DMS153 (cell line): ENCODE measurements around the gene CPZ.
"Not testable (repeated sequence)": the region's sequence is repeated elsewhere in the genome, so short reads cannot be mapped to it uniquely, and the experiment has no call there.

Experiments used
- DNase-seq: peaks from one replicate; lab custom pipeline; 2025; lab: John Stamatoyannopoulos, UW

Gene CPZ

DNA sequence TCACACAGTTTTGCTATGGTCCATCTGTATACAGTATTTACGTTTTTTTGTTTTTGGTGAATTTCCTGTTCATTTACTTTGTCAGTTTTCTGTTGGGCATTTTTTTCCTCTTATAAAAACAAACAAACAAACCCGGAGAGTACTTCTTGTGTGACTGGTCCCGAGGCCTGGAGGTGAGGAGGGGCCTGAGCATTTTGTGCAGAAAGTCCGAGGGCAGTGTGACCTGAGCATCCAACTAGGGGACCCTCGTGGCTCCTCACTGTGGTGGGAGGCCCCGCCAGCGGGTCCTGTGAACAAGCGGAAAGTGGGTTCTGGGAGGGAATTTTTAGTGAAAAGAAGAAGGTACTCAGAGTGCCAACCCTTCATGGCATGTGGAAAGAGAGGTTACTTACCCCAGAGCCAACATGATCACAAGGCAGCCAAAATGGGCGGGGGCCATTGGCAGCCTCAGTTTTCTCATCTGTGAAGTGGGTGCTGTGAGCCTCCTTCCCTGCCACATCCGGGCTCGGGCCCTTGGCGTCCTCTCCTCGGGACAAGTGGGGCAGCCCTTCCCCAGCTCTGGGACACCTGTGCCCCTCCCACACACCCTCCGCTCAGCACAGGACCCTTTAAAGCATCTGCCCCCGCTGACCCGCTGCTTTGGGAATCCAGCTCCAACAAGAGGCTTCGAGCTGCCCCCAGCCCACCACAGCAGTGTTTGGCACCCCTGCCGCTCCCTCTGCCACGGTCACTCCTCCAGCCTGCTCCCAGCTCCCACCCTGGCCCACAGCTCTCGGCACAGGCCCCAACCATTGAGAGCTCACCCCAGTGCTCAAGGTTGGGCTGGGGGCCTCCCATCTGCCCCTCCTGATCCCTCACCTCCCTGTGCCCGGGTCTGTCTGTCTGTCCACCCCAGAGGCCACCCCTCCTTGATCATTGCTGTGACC, 35.2 kb upstream of the CPZ start:
- DNase-seq: no peak

DNA sequence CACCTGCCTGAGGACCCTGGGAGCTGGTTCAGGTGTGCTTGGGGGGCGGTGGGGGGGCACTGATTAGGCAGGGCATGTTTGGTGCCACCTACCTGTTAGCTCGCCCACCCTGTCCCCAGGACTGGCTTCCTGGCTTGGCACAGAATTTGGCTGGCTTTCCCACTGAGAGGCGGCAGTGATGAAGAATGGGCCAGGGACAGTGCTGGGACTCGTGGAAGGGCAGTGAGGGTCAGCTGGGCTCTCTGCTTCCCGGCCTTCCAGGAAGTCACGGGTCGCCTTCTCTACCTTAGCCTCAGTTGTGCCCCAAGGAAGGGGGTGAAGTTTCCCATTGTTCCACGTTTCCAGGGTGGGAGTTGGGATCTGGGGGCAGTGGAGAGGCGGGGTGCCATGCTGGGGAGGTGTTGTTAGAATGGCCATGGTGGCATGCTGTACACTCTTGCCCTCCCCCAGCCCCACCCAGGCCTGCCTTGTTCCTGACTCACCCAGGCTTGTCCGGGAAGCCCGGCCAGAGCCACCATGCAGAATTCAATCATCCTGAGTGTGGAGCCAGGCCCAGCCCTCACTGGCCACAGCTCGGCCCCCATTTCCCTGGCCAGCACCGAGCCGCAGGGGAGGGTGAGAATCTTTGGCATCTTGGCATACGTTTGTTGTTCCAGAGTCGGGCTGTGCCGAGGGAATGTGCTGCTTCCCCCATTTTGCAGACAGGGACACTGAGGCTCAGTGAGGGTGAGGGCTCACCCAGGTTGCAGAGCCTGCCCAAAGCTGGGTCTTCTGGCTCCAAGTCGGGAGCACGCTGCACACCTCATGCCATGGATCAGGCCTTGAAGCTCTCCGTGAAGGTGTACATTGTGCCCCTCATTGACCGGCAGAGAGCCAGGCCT, 34.2 kb upstream of the CPZ start:
- no peak for DNase-seq

DNA sequence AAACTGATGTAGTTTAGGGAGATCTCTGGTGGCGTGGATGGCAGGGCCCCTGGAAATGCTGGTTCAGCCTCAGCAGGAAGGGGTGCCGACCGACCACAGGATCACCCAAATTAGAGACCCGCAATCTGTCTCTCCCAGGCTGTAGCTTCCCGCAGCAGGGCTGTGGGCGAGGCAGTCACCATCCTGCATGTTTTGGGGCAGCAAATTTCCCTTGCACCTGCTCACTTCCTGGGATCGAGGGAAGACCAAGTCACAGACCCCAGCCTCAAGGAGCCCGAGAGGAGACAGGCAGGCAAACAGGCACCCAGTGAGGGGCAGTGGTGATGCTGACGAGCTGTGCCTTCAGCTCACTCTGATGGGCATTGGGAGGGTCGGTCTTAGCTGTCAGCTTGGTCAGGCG, 33.6 kb upstream of the CPZ start:
- no peak for DNase-seq

DNA sequence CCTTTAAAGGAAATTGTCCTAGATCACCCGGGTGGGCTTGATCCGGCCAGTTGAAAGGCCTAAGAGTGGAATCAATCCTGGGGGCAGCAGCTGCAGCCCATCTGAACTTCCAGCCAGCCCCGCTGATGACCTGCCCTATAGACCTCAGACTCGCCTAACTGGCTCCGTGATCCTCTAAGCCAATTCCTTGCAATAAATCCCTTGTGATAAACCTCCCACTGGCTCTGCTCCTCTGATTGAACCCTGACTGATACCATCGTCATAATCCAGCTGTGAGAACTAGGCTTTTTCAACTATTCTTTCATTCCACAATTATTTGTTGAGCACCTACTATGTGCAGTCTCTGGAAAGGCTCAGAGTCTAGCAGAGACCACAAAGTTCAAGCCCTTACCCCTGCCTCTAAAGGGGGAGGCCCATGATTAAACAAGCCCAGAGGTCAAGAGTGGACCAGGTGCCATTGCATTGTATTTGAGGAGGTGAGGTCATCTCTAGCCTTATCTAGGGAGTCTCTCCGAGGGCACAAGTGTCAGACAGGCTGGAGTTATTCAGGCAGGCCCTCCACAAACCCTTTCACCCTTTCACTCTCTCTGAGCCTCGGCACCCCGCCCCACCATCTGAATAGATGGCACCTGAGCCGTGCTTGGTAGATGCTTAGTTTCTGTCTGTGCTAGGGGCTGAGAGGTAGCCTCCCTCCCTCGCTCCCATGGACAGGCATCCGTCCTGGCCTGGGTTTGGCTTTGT, 32.9 kb upstream of the CPZ start:
- DNase-seq: no peak

DNA sequence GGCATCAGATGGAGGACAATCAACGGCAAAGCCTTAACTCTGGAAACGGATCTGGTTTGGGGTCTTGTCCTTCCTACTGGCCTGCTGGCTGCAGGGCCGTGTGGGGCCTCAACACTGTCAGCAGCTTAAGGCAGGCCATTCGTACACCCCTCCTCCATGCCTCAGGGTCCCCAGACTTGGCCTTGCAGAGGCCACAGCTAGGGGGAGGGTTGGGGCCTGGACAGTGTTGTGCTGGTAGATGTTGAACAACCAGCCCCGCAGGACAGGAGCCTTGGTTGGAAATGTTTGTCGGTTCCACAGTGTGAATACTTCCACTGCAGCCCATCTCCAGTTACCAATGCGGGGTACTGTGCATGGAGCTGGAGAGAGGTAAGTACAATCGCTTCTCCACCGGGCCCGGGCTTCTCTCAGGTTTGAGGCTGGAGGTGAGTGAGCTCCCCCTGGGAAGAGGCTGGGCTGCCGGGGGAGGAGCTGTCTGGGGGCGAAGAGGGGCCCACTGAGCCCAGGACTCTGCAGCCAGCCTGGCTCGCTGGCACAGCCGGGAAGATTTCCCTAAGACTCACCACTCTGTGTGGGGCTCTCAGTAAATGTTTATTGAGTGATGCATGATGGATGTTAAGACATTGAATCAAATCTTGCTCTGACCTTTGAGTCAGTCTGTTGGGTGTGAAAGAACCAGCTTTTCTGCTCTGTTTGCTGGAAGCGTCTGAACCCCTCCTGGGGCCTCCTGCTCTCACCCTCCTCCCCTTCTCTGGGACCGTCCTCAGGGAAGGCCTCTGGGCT, 32.1 kb upstream of the CPZ start:
- no peak for DNase-seq

DNA sequence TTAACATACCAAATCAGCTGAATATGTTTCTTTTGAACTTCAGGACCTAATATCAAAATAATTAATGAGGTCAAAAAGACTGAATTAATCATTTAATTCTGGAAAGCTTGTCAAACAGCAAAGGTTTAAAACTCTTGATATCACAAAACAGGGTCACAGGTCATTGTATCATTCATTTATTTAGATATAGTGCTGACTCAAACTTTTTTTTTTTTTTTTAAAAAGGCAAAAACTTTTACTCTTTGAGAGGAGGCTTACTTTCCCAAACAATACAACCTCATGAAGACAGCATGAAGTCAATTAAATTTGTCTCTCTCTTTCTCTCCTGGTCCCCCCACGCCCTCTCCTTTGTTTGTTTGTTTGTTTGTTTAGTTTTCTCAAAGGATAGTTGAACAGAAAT, 28.0 kb upstream of the CPZ start:
- no peak for DNase-seq

DNA sequence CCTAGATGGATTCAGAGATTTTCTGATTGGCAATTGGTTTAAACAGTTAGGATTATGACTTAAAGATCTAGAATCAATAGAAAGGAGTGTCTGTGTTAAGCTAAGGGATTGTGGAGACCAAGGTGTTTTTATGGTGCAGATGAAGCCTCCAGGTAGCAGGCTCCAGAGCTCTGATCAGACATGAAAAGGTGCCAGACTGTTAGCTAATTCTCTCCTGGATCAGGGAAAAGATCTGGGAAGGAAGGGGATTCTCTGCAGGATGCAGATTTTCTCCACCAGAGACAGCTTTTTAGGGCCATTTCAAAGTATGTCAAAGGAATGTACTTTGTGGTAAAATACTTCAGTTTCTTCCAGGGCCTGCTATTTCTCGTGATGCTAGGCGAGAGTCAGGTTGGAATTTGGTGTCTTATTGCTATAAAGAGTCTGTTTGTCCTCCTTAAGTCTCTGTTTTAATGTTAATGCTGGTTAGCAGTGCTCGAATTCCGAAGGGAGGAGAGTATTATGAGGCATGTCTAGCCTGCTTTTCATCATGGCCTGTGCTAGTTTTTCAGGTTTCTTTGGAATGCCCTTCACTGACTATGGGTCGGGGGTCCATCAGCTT, 24.4 kb upstream of the CPZ start:
- DNase-seq: no peak

DNA sequence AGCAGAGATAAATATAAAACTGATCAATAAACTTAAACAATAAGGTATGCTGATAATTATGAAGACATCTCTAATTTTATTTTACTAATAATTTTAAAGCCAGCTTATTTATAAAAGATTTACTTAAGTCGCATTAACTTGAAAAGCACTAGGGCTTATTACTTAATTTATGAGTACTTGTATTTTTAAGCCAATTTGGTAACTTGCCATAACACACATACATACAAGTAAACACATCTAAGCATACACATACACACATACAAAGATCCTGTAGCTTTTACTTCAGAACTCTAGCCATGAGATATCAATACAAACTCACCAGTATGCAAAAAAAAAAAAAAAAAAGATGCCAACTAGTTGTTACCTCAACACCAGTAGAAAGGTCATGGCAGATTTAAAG, 22.4 kb upstream of the CPZ start:
- DNase-seq: no peak

DNA sequence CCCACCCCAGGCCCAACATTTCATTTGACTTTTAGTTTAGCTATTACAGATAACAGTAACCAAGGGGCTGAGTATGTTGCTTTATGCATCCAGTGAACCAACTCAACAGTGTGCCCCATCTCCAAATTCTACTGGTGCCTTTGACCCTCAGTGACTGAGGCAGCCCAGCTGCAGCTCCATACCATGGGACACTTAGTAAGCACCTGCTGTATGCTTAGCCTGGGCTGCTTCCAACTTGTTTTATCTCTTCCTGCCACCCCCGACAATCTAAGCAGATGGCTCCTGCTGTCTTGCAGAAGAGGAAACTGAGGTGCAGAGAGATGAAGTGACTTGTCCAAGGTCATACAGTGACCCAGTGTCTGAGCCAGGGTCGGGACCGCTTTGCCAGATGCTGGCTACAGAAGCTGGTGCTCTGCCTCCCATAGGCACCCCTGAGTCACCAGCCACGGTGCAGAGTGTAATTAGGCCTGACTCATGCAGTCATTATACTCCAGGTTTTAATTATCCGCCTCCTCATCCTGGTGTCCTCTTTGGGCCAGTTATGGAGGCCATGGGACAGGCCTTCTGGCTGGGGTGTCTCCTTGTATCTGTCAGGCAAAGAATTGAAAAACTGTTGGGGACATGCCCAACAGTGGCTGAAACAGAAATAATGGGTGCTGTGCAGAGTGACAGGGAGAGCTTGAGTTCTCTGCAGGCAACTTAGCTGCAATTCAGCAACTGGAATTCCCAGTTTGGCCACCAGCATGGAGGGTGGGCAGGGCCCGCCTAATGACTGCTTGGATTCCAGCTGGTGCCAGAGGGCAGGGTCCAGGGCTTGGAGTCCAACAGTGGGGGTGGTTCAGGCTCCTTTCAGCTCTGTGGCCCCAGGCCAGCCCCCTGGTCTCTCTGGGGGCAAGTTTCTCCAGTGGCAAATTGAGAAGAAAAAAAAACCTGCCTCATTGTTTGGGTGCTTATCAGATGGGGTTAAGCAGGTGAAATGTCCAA, 20.6 kb upstream of the CPZ start:
- DNase-seq: no peak

DNA sequence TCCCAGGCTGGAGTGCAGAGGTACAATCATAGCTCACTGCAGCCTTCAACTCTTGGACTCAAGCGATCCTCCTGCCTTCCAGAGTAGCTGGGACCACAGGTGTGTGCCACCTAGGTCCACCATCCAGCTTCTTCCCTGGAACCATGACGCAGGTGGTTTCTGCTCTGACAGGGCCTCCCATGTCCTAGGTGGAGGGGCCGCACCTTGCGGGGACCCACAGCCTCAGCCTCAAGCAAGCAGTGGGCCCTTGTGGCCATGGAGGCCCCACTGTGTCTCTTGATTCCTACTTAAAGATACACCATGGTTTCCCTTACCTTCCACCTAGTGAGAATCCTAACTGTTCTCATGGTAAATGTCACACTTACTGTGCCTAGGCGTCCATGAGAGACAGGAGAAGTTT, 19.3 kb upstream of the CPZ start:
- DNase-seq: no peak

DNA sequence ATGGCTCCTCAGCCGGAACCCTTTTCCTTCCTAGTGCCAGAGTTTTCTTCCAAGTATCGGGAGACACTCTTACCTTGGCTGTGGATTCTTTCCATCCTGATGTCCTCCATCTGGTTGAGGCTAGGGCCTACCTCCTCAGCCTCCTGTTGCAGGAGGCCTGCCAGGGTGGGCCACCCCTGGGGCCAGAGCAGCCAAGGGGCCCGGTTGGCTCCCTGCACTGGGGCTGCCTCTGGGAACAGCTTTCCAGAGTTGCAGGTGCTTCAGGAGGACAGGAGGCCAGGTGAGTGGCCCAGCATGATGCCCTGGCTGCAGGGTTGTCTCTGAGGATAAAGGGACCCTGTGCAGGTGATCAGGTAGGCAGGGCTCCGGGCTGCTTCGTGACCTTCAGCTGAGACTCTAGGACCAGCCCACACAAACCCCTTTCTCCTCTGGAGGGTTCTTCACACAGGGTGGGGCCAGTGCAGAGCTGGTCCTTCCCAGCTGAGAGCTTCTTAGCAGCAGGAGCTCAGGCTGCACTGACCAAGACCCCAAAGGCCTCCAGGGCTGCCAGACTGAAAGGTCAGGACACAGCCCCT, 17.7 kb upstream of the CPZ start:
- no peak for DNase-seq

DNA sequence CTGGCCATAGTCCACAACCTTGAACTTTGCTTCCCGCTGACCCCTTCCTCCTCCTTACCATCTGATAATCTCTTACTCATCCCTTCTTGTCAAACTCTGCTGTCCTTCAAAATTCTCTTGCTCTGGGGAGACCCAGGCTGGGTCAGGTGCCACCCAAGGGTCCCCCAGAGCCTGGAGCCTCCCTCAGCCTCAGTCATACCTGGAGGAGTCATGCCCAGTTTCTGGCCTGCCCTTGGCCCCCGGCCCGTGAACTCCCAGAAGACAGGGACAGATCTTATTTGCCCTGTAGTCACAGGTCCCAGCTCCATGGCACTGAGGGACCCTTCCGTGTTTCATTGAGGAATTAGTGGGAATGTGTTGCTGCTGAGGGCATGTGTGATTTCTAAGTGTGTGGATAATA, 17.1 kb upstream of the CPZ start:
- DNase-seq: no peak

DNA sequence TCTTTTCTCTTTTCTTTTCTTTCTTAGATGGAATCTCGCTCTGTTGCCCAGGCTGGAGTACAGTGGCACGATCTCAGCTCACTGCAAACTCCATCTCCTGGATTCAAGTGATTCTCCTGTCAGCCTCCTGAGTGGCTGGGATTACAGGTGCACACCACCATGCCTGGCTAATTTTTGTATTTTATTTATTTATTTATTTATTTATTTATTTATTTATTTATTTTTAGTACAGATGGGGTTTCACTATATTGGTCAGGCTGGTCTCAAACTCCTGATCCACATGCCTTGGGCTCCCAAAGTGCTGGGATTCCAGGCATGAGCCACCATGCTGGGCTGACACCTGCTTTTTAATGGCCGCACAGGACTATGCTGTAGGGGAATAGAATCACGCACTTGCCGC, 16.0 kb upstream of the CPZ start:
- not testable (repeated sequence) for DNase-seq

DNA sequence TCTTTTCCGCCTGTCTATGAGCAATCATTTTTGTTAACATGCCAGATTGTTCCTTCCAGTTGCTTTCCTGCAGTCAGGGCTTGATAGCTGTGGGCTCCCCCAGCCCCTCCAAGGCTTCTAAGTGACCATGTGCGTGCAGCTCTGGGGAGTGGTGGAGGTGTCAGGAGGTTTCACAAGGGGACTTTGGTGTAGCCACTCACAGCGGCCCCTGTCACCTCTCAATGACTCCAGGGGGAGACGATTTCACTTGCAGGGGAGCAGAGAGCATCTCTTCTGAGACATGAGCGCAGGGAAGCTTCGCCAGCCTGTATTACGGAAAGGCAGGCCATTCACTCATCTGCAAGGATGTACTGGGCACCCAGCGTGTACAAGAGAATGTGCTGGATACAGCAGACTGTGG, 15.5 kb upstream of the CPZ start:
- no peak for DNase-seq

DNA sequence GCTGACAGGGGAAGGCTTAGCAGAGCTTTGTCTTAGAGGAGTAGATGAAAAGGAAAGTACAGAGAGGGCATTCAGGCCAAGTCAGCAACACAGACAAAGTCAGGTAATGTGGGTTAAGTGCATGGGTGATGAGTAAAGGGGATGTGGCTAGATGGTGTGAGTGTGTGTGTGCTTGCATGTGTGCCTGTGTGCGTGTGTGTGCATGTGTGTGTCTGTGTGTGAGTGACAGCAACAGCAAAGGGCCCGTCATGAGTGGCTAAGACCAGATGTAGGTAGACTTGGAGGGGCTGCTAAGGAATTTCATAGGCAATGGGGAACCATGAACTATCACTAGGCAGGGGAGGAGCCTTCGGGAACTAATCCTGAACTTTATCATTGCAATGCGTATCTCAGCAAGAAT, 14.6 kb upstream of the CPZ start:
- DNase-seq: no peak

DNA sequence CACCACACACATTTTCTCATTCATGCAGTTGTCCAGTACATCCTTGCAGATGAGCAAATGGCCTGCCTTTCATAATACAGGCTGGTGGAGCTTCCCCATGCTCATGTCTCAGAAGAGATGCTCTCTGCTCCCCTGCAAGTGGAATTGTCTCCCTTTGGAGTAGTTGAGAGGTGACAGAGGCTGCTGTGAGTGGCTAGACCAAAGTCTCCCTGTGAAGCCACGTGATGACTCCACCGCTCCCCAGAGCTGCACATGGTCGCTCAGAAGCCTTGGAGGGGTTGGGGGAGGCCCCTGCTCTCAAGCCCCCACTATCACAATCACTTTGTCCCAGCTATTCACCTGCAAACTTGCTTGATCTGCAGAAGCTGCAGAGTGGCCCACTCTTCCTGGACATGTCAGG, 13.8 kb upstream of the CPZ start:
- no peak for DNase-seq

DNA sequence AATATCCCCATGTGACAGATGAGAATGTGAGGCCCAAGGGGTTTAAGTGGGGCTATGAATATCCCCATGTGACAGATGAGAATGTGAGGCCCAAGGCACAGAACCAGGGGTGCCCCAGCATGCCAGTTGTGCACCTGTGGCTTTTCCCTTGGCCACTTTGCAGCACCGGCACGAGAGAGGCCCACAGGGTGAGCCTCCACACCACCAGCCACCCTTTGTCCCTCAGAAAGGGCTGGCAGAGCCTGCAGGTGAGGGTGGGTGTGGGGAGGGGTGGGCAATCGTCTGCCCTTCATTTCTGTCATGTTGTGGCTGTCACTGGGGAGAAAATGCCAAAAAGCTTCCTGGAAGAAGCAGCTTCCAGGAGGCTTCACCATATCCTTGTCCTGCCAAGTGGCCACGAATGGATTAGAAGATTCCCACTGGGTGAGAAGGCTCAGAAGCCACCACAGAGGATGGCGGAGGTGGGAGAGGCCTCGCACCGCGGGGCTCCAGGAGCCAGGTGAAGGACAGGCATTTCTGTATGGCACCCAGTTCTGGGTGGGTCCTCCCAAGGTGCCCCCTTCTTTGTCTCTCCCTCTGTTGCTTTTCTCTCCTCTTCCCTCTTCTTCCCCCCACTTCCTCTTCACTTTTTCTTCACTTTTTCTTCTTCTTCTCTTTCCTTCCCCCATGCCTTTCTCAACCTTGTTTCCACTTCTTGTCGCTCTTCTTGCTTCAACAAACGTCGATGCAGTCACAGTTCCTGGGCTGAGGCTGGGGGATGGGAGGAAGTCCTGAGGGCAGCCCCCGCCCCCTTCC, 12.8 kb upstream of the CPZ start:
- no peak for DNase-seq

DNA sequence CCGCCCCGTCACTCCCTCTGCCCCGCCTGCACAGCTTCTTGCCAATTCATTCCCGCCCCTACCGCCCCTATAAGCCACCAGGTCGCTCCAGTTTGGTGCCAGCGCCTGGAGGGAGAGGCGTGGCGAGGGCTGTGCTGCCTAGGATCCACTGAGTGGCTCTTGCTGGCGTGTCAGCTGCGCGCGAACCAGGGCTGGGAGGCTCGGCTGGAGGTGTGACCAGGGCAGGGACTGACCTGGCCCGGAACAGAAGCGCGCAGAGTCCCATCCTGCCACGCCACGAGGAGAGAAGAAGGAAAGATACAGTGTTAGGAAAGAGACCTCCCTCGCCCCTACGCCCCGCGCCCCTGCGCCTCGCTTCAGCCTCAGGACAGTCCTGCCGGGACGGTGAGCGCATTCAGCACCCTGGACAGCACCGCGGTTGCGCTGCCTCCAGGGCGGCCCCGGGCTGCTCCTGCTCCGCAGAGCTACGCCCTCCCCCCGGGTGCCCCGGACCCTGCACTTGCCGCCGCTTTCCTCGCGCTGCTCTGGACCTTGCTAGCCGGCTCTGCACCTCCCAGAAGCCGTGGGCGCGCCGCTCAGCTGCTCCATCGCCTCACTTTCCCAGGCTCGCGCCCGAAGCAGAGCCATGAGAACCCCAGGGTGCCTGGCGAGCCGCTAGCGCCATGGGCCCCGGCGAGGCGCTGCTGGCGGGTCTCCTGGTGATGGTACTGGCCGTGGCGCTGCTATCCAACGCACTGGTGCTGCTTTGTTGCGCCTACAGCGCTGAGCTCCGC, 12.1 kb upstream of the CPZ start, which contains the start of gene GPR78:
GPR78 (plus strand) TSS at position 72 of the 773 bp plus-strand sequence; CDS start at position 663, 591 bp downstream.
- no peak for DNase-seq
